Midbrain (tissue), 1 donor: ENCODE measurements around the gene DMRTB1.

Source experiments
- DNase-seq: peaks from one replicate; lab custom pipeline; 2025; lab: John Stamatoyannopoulos, UW

DMRTB1 gene

DNA sequence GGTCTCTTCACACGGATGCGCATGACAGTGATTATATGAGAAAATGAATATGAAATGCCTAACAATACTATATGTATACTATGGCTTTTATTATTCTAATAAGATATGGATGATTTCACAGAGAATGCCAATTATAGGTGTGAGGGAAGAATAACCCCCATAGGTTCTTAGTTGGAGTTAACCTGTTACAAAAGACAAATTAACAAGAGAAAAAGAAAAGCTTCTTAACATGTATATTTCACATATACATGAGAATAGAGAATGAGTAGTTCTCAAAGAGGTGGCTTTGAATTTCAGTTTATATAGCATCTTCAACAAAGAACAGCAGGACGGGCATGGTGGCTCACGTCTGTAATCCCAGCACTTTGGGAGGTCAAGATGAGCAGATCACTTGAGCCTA lies 24.0 kb upstream of the DMRTB1 start:
- DNase-seq, result no peak

DNA sequence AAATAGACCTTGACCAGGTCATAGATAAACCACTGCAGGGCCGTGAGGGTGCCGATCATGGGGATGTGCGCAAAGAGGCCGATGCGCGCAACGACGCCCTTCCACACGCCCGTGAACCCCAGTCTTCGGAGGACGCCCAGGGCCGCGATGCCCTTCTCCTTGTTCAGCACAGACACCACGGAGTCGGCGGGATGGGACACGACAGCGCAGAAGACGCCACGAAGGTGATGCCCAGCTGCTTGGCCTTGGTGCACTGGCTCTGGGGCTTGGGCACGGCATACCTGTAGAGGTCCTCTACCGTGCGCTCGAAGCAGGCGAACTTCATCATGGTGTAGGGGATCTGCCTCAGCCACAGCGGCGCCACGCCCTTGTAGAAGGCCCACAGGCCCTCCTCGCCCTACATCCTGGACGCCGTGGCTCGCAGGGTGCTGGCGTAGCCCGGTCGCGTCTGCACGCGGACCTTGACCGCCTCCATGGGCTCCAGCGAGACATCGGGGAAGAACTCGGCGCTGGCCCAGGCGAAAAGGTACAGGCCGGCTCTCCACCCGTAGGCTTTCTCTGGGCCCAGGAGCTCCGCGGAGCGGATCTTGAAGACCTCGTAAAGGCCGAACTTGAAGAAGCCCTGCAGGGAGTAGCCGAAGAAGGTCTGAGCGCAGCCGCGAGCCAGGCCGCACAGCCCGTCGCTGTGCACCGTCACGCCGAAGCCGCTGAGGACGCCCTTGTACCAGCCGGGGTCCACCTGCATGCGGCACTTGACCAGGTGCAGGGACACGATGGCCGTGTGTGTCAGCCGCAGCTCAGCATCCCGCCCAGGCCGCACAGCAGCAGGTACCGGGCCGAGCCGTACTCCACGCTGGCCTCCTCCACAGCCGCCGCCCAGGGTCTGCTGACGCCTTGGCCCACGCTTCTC lies 20.5 kb upstream of the DMRTB1 start:
- DNase-seq, result no peak

DNA sequence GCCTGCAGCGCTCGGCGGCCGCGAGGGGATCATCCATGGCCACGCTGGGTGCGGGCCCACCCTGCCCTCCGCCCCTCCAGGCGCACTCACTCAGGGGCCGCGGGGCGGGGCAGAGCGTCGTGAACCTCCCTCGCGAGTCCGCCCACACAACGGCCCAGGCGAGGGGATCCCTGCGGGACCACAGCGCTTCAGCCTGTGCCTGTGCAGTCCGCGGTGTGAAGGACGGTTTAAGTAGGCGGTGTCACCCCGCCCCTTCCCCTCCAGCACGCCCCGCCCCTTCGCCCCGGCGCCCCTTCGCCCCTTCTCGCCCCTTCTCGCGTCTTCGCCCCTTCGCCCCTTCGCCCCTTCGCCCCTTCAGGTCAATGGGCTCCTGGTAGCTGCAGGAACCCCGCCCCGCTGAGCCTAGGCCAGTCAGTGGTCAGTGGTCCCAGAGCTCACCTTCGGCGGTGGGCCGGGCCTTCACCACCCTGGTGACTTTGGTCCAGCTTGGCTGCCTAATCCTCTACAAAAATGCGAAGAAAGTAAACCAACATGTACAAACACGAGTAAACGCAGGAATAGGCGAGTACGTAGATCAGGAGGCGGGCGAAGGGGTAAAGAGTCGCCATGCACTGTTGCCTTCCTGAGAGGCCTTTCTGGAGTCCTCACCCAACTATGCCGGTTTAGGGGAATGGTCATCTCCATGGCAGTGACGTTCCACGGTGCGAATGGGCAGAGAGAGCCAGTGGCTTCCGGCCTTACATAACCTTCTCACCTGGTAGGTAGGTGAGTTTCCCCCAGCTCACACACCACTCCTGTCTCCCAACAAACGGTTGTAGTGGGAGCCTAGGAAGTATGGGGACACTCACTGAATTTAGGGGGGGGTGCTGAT lies 19.6 kb upstream of the DMRTB1 start:
- DNase-seq, result no peak

DNA sequence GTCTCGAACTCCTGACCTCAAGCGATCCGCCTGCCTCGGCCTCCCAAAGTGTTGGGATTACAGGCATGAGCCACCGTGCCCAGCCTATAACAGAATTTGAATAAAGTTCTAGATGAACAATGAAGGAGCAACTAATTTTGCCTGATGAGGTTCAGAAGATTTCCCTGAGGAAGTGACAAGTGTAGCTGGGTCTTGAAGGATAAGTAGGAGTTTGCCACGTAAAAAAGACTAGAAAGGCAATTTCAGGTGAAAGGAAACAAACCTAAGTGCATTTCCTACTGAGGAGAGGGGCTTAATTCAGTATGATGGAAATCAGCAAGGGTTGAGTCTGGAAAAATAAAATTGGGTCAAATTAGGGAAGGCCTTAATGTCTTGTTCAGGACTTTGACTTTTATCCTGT lies 18.6 kb upstream of the DMRTB1 start:
- no peak for DNase-seq

DNA sequence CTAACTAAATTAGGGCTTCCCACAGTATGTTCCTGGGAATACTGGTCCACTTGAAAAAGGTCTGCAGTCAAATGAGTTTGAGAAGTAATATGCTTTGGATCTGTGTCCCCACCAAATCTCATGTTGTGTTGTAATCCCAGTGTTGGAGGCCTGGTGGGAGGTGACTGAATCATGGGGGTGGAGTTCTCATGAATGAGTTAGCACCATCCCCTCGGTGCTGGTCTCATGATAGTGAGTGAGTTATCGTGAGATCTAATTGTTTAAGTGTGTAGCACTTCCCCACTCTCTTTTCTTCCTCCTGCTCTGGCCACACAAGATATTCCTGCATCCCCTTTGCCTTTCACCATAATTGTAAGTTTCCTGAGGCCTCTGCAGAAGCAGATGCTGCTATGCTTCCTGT lies 16.9 kb upstream of the DMRTB1 start:
- no peak for DNase-seq

DNA sequence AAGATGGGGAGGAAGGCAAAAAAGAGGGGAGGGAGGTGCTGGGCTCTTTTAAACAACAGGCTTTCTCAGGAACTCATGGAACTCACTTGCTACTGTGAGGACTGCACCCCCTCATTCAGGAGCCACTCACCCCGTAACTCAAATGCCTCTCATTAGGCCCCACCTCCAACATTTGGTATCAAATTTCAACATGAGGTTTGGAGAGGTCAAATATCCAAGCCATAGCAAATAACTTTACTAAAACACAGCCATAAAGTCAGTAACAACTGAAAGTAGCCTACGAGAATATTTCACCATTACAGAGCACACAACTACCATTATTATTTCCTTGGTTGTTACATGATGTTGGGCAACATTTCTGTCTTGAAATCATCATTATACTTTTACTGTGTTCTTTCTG lies 13.1 kb upstream of the DMRTB1 start:
- no peak for DNase-seq

DNA sequence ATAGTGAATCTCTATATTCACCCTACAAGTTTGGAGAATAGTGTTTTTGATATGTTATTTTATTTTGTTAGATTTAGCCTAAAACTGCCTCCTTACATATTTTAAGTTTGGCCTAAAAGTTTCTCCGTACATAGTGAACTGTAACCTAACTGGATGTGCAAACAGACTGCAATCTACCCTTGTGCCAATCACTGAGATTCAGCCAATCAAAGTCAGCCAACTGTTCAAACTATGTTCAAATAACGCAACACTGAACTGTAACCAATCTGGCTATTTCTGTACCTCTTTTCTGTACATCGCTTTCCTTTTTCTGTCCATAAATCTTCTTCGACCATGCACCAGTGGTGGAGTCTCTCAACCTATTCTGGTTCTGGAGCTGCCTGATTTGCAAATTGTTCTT lies 11.8 kb upstream of the DMRTB1 start:
- DNase-seq, result no peak

DNA sequence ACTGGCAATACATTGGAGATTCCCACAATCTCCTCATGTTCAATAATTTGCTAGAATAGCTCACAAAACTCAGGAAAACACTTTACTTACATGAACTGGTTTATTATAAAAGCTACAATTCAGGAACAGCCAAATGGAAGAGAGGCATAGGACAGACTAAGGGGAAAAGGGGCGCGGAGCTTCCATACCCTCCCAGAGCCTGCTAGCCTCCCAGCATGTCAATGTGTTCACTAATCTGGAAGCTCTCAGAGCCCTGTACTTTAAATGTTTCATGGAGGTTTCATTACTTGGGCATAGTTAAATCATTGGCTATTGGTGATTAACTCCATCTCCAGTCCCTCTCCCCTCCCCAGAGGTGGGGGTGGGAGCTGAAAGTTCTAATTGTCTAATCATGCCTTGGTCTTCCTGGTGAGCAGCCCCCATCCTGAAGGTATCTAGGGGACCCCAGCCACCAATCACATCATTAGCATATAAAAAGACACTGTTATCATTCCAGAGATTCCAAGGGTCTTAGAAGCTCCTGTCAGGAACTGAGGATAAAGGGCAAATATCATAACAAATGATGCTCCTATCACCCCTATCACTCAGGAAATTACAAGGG lies 10.9 kb upstream of the DMRTB1 start:
- no peak for DNase-seq

DNA sequence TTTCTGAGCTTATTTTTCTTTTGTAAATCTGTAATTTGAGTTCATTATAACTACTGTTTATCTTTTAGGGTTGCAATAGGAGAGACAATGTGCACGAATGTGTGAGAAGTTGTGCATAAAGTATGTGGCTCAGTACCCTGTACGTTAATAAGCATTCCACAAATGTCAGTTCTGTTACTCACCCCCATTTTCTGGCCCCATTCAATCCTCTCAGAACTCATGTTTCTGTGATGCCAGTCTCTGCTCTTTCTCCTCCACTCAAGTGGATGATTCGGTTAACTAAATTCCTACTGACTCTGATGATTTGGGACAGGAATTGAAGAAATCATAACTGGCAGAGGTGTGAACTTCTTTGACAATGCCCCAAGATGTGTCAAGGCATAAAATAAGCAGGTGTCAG lies 10.2 kb upstream of the DMRTB1 start:
- no peak for DNase-seq

DNA sequence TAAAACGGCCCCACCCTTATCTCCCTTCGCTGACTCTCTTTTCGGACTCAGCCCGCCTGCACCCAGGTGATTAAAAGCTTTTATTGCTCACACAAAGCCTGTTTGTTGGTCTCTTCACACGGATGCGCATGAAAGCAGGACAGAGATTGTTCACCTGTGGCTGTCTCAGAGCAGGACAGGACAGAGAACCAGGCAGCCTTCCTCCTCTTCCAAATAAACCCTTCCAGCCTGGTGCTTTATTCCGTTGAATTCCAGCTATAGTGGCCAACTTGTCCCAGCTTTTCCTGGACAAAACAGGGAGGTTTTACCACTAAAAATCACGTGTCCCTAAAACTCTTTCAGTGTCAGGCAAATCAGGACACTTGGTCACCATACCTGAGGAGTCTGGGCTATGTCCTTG lies 9.5 kb upstream of the DMRTB1 start:
- DNase-seq, result no peak

DNA sequence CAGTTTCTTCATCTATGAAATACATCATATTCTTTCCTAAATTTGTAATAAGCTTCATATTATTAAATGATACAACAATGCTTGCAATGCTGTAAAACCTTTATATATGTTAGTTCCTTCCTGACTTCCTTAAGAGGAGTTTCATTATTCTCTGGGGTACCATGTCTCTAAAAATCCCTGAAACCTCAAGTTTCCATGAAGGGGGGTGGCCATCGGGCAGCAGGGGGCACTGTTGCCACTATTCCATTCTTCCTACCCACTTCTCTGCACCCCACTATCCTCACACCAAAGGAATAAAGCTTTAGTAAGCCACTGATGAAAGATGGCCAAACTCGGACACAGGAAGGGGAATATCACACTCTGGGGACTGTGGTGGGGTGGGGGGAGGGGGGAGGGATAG lies 9.0 kb upstream of the DMRTB1 start:
- DNase-seq, result no peak

DNA sequence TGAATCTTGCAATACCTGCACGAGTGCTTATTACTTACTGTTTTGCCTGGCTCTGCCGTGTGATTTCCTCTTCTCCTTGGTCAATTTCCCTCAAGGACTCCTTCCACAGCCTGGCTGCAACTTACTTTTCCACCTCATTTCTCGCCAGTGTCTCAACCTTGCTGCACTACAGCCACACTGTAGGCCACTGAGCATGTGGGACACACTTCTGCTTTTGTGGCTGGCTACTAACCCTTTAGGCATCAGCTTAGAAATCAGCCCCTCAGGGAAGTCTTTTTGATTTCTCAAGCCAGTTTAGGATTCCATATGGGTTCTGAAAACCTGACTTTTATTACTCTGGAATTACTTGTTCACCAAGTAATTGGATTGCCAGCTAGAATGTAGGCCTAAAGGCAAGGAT lies 5.2 kb upstream of the DMRTB1 start:
- no peak for DNase-seq

DNA sequence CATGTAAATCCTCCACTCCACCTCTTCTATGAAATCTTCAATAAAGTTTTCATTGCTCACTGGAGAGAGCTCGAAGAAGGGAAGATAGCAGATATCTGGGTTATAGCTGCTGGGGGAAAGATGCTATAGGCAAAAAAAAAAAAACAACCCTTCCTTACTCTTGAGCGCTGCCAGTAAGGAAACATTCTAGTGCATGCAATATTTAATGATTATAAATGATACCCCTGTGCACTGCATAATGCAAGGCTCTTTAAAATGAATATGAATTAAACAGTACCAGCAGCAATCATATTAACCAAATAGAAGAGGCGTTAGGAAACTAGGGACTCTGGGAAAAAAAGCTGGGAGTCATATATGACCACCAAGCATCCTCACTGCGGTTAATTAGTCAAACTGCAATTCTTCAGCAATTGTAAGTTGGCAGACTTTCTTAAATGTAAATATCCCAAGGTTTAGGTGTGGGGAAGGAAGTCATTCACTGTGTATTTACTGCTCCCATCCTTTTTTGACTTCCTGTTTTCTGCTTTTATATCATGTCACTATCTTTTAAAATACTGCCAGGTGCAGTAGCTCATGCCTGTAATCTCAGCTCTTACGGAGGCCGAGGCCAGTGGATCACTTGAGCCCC lies 3.7 kb upstream of the DMRTB1 start:
- no peak for DNase-seq

DNA sequence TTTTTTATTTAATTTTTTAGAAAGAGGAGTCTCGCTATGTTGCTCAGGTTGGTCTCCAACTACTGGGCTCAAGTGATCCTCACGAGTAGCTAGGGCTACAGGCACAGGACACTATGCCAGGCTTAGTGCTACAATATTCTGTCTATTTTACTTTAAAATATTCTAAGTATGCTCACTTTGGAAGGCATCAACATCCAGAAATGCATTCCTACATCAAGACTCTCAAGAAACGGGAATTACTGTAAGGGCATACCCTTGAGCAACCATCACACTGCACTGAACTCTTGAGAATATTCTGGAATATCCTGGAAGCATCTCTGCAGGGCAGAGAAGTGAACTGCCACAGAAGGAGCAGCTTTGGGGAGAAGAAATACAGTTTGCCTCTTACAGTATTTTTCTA lies 565 bp upstream of the DMRTB1 start:
- no peak for DNase-seq

DNA sequence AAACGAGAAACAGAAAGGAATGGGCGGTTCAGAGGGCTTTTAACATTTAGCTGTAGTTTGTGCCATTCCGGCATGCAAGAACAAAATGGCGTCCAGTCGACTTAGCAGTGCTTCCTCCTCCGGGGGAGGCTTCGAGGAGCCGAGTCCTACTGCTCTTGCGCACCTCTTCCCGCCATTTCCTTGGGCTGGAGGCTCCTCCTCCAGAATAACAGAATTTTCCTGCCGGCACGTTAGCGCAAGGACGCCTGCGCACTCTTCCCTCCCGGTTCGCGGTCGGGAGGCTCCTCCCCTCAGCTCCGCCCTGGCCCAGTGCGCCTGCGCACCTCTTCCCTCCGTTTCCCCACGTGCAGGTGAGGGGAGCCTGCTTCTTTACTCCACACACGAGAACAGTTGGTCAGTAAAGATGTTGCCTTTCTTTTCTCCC lies 1.0 kb downstream of the DMRTB1 start:
- no peak for DNase-seq

DNA sequence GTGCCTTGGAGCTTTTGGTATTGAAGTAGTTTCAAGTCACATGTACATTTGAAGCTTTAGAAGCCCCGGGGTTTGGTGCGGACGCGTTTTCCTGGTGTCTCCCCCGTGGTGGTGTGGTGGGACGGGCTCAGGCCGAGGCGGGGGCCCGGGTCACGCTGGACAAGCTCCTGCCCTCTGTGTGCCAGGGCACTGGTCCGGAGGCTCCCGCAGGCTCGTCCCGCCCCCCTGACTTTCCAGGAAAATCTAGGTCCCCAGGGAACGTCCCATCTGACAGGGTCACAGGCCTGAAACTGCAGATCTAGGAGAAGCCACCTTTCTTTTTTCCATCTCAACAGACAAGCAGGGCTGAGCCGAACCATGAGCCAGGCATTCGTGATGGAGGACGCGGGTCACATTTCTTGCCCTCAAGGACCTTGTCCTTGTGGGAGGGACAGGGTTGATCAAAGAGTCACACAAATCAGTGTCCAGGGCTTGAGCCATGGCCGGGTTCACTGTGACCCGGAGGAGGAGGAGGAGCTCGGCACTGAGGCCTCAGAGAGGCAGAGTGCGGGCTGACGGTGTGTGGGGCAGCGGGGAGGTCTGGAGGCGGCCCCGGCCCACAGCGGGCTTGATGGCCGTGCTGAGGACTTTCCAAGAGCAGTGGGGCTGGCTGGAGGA lies 1.6 kb downstream of the DMRTB1 start:
- DNase-seq, result no peak

DNA sequence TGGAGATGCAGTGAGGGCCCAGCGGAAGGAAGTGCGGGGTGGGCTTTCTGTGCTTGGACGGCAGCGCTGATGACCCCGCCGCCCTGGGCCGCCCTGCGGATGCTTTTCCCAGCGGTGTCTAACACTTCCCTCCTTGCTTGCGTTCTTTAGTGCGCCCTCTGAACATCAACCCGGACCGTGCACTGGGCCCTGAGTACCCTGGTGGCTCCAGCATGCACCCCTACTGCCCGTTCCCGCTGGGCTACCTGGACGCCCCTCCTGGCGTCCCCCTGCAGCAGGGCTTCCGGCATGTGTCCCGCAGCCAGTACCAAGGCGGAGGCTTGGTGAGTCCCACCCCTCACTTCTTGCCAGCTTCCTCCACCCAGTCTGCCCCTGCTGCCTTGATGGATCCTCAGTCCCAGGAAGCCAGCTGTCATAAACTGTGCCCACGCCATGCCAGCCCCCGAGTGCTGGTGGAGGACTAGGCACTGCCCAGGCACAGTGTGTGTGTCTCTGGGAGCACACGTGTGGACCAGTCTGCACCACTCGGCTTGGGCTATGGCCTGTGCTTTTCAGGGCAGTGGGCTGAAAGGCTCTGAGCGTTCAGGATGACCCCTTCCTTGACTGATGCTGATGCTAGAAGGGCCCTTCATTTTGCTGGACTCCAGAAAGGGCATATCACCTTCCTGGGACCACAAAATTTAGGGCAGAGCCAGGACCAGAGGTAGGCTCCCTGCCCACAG lies 2.3 kb downstream of the DMRTB1 start:
- DNase-seq, result no peak

DNA sequence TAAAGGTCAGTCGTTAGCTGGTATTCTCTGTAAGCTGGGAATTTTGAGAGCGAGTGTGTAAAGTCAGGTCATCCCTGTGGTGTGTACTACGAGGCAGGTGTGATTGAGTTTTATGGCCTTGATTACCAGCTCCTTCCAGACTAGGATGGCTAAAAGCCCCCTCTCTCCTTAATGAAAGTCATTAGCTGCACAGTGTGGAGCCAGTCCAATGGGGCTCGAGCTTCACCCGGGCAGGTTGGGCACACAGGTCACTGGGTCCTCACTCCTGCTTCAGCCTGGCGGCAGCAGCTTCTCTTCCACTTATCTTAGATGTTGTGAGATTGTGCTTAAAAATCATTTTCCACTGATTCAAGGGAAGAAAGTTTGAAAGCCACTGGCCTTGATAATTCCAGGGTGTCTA lies 3.0 kb downstream of the DMRTB1 start:
- DNase-seq, result no peak

DNA sequence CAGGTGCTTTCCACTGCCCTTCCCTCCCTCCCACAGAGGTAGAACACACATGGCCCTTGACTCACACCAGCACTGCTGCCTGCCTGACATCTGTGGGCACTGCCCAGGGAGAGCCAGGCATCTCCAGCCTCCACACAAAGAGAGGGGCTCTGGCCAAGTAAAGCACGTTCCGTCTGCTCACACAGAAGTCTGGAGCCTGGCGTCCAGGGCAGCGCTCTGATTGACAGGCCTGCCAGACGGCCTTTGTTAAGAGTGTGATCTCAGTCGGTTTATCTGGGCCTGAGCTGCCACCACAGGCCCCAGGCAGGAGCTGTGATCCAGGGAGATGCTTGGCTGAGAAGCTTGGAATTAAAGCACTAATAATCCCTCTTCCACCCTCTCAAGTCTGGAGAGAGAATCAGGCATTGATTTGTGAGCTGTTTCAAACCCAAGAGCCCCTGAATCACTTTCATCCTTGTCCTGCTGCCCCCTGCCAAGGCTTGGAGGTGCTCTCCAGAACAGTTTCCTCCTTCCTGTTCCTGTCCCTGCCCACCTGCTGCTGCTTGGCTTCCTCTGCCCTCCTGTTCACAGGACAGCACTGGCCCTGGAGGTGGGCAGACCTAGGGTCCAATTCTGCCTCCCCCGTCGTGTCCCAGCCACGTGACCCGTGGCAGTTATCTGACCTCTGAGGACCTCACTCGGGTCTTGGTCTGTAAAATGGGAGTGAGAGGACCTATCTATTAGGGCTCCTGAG lies 3.7 kb downstream of the DMRTB1 start:
- DNase-seq, result no peak
